Gastrocnemius medialis (tissue), 4 donors: Measurements from ENCODE around the gene HIP1R.

Experiments used
- CTCF ChIP-seq, 5 experiments: fragments of 450-650 bp in 3 of 5; fragments of 200-600 bp in 2 of 5; sonication (generic) in 2 of 5; IDR thresholded peaks in 4 of 5; conservative IDR thresholded peaks in 1 of 5; 1 replicate in 4 of 5; 2 replicates in 1 of 5; pipeline ENCODE4 v1.5.1; 2016 to 2019; ENCODE audit warnings: antibody characterized with exemption in 5 of 5, mild to moderate bottlenecking in 3 of 5, moderate library complexity in 3 of 5
- POLR2A ChIP-seq, 2 donors: fragments of 450-650 bp; IDR thresholded peaks; one replicate each; pipeline ENCODE4 v1.6.1; 2017; ENCODE audit warnings: antibody characterized with exemption in 2 of 2, mild to moderate bottlenecking in 2 of 2, moderate library complexity in 2 of 2

- no peak for TF ChIP-seq CTCF (IDR thresholded peaks at IDR 0.05 in 4 of 5, conservative IDR thresholded peaks at IDR 0.05 in 1 of 5)
- no peak for TF ChIP-seq POLR2A (IDR thresholded peaks at IDR 0.05)
Observed at GRCh38 chr12:122887819-122888212, 52.6 kb downstream of the HIP1R start.
